NCI-H1417 (cell line): ENCODE data around the gene NDUFS3.

Source experiments
- DNase-seq, 3 experiments: peaks; one replicate each; lab custom pipeline; 2025; lab: John Stamatoyannopoulos, UW

NDUFS3 gene

DNA sequence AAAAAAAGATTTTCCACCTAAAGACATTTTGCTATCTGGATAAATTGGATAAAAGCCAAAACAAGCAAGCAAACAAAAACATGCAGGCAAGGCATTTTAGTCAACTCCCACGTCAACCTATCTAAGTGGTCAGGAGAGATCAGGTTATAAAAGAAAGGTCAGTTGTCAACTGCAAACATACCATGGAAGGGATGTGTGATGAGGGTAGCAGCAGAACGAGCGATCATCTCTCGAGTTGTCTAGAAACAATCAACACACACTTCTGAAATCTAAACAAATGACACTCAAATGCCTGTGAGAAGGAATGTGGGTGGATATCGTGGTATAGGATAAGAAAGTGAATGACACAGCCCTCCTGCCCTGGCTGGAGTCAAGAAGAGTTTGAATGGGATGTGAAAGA, 52.6 kb downstream of the NDUFS3 start:
- DNase-seq: no peak
